GM18858 (cell line): ENCODE results near the gene TRDN.
"Not testable (repeated sequence)": the region's sequence is repeated elsewhere in the genome, so short reads cannot be mapped to it uniquely, and the experiment has no call there.

Experiments used
- ATAC-seq: cut with Tn5 transposase; IDR thresholded peaks from one replicate; pipeline ENCODE4 v1.9.1; 2021; ENCODE audit not compliant: unreplicated experiment

The TRDN gene

GRCh38 chr6:123564361-123564760 is 72.4 kb downstream of the TRDN start:
- ATAC-seq = no peak

GRCh38 chr6:123562677-123563076 is 74.1 kb downstream of the TRDN start:
- no peak for ATAC-seq

- no peak for ATAC-seq
These were observed 74.5 kb downstream of the TRDN start for GRCh38 chr6:123562264-123562663.

GRCh38 chr6:123559816-123560215 is 76.9 kb downstream of the TRDN start:
- not testable (repeated sequence) for ATAC-seq

GRCh38 chr6:123557474-123557873 is 79.3 kb downstream of the TRDN start:
- not testable (repeated sequence) for ATAC-seq

- no peak for ATAC-seq
These were observed 84.6 kb downstream of the TRDN start for GRCh38 chr6:123551939-123552707.

- ATAC-seq = no peak
These were observed 86.6 kb downstream of the TRDN start for GRCh38 chr6:123550052-123550617.

- ATAC-seq = no peak
These were observed 87.3 kb downstream of the TRDN start for GRCh38 chr6:123549476-123549875.

GRCh38 chr6:123547216-123547978 is 89.4 kb downstream of the TRDN start:
- no peak for ATAC-seq

GRCh38 chr6:123546537-123546936 is 90.2 kb downstream of the TRDN start:
- no peak for ATAC-seq

GRCh38 chr6:123541462-123541861 is 95.3 kb downstream of the TRDN start:
- no peak for ATAC-seq

- ATAC-seq = no peak
These were observed 102.7 kb downstream of the TRDN start for GRCh38 chr6:123533862-123534648.

- ATAC-seq = no peak
These were observed 106.9 kb downstream of the TRDN start for GRCh38 chr6:123529843-123530242.

GRCh38 chr6:123529058-123529457 is 107.7 kb downstream of the TRDN start:
- ATAC-seq = no peak

- ATAC-seq = no peak
These were observed 109.3 kb downstream of the TRDN start for GRCh38 chr6:123527406-123527805.

GRCh38 chr6:123526128-123526527 is 110.6 kb downstream of the TRDN start:
- peak; percentile 47 for ATAC-seq

GRCh38 chr6:123524781-123525180 is 112.0 kb downstream of the TRDN start:
- ATAC-seq = no peak

GRCh38 chr6:123520217-123520616 is 116.5 kb downstream of the TRDN start:
- ATAC-seq = no peak

- ATAC-seq = no peak
These were observed 117.6 kb downstream of the TRDN start for GRCh38 chr6:123519189-123519505.

- no peak for ATAC-seq
These were observed 118.1 kb downstream of the TRDN start for GRCh38 chr6:123518441-123519188.

- ATAC-seq = no peak
These were observed 121.0 kb downstream of the TRDN start for GRCh38 chr6:123515715-123516114.
